SU-DHL-6 (cell line): Measurements from ENCODE around the gene CRIM1.

ENCODE experiments used
- EZH2phosphoT487 ChIP-seq: fragments of 200-600 bp; sonication (generic), shearing (Covaris generic); conservative IDR thresholded peaks from 2 replicates; pipeline ENCODE4 v1.6.1; 2018; ENCODE audit warnings: mild to moderate bottlenecking, antibody characterized with exemption, low read length, moderate library complexity, mixed read lengths
- TF ChIP-seq, protein P1 (sequence below): fragments of 200-600 bp; sonication (generic); IDR thresholded peaks from one replicate; pipeline ENCODE4 v1.5.1; 2017; ENCODE audit warnings: antibody characterized with exemption, mild to moderate bottlenecking, low read length, moderate library complexity; ENCODE audit not compliant: insufficient read depth, poor library complexity, severe bottlenecking

DNA sequence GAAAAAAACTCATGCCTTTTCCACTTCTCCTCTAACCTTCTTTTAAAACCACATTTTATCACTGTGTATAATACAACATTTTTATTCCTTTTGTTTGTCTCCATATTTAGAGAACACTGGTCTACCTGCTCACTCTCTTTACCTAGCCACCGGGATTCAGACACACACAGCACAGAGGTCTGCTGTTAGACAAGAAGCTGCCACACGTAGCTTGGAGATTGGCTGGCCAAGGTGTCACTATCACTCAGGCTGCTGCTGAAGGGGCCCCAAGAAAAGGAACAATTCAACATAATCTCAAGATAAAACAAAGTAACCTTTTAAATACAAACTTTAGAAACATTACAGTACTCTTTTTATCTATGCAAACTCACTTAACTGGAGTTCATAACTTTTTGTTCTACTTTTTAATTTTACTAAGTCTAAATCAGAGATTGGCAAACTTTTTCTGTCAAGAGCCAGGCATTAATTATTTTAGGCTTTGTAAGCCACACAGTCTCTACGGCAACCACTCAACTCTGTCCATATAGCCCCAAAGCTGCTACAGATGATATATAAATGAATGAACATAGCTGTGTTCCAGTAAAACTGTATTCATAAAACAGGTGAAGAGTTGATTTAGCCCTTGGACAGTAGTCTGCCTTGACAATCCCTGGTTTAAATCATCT is 216.6 kb downstream of the CRIM1 start:
- TF ChIP-seq, protein P1, sequence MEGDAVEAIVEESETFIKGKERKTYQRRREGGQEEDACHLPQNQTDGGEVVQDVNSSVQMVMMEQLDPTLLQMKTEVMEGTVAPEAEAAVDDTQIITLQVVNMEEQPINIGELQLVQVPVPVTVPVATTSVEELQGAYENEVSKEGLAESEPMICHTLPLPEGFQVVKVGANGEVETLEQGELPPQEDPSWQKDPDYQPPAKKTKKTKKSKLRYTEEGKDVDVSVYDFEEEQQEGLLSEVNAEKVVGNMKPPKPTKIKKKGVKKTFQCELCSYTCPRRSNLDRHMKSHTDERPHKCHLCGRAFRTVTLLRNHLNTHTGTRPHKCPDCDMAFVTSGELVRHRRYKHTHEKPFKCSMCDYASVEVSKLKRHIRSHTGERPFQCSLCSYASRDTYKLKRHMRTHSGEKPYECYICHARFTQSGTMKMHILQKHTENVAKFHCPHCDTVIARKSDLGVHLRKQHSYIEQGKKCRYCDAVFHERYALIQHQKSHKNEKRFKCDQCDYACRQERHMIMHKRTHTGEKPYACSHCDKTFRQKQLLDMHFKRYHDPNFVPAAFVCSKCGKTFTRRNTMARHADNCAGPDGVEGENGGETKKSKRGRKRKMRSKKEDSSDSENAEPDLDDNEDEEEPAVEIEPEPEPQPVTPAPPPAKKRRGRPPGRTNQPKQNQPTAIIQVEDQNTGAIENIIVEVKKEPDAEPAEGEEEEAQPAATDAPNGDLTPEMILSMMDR: no peak
- no peak for TF ChIP-seq EZH2phosphoT487
